K562 (cell line): ENCODE measurements around the gene UBE2Q1. TPM values are rescaled to one million over a fixed set of nuclear protein-coding genes. Genes with fewer than 3 reads are reported as not detected.
A peak's percentile ranks its signal among the peaks of the same experiment; 100 is the strongest.

Experiments
- ATAC-seq: fragments of 200-7000 bp; cut with Tn5 transposase; 3 replicates; pipeline ENCODE4 v1.9.1; 2020; ENCODE audit warnings: moderate library complexity
- BruUV-seq: library from RNA; stranded (reverse); fragments of 400-500 nt; replicated peaks from 2 replicates; lab custom pipeline; 2021; lab: Mats Ljungman, UMichigan
- CTCF ChIA-PET: fragments of 300-600 bp; formaldehyde crosslinking; extraction: SDS; loops from one replicate; lab custom pipeline; 2021; ENCODE audit warnings: low intra/inter-chr PET ratio; lab: Yijun Ruan, JAX
- POLR2A ChIA-PET: fragments of 300-600, 350-650 bp; sonication (Branson Sonifier 250); formaldehyde crosslinking; extraction: SDS; loops from one replicate; lab custom pipeline; 2021; ENCODE audit warnings: antibody characterized with exemption, inconsistent platforms; lab: Yijun Ruan, JAX
- DNase-seq, 4 experiments: peaks; one replicate each; pipeline versions ENCODE4 v3.0.0 to v3.0.0-alpha.2; 2011 to 2018; ENCODE audit warnings: low spot score in 3 of 4, mixed read lengths in 3 of 4; ENCODE audit errors: extremely low read depth in 1 of 4
- FAIRE-seq: peaks from 2 replicates; lab custom pipeline; 2011; peaks lifted over from hg19 to GRCh38; lab: Jason Lieb, UNC
- H2AFZ ChIP-seq: 2 replicates; pipeline ENCODE4 v1.6.0; 2011; ENCODE audit warnings: low read depth, low read length, control low read depth, inconsistent platforms
- H3K27ac ChIP-seq: fragments of 200-600 bp; 3 replicates; pipeline ENCODE4 v1.8.0; 2011; ENCODE audit warnings: low read depth, mild to moderate bottlenecking, control low read depth, inconsistent platforms, low read length, moderate library complexity, mixed read lengths; ENCODE audit errors: extremely low read depth
- H3K27me3 ChIP-seq, 2 experiments: fragments of 300-600 bp in 1 of 2; 2 replicates in 1 of 2; 3 replicates in 1 of 2; pipeline versions ENCODE4 v1.6.0 to v1.8.0; 2011; ENCODE audit warnings: inconsistent platforms in 2 of 2, low read length in 2 of 2, mild to moderate bottlenecking in 1 of 2, mixed read lengths in 1 of 2, moderate library complexity in 1 of 2; ENCODE audit not compliant: control insufficient read depth in 2 of 2, insufficient read depth in 2 of 2
- H3K36me3 ChIP-seq: fragments of 300-600 bp; 3 replicates; pipeline ENCODE4 v1.8.0; 2011; ENCODE audit warnings: mild to moderate bottlenecking, low read length, inconsistent platforms; ENCODE audit not compliant: control insufficient read depth, insufficient read depth
- H3K4me1 ChIP-seq, 2 experiments: fragments of 200-600 bp in 1 of 2; replicated peaks in 1 of 2; 2 replicates in 1 of 2; 3 replicates in 1 of 2; pipeline versions ENCODE4 v1.5.1 to v1.8.0; 2011; ENCODE audit warnings: inconsistent platforms in 2 of 2, low read length in 2 of 2, mild to moderate bottlenecking in 1 of 2, mixed read lengths in 1 of 2, moderate library complexity in 1 of 2; ENCODE audit not compliant: control insufficient read depth in 2 of 2, insufficient read depth in 2 of 2
- H3K4me2 ChIP-seq: 2 replicates; pipeline ENCODE4 v1.6.1; 2011; ENCODE audit warnings: low read length, control low read depth, inconsistent platforms, mixed read lengths; ENCODE audit not compliant: insufficient read depth
- H3K4me3 ChIP-seq: fragments of 200-600 bp; sonication (generic), shearing (Covaris generic); 2 replicates; pipeline ENCODE4 v1.5.1; 2016; ENCODE audit warnings: control low read depth, inconsistent platforms
- H3K79me2 ChIP-seq: fragments of 200-600 bp; 3 replicates; pipeline ENCODE4 v1.8.0; 2011; ENCODE audit warnings: low read length, inconsistent platforms; ENCODE audit not compliant: control insufficient read depth, insufficient read depth
- H3K9ac ChIP-seq, 2 experiments: 2 replicates each; pipeline versions ENCODE4 v1.6.0 to v1.6.1; 2011; ENCODE audit warnings: low read depth in 2 of 2, low read length in 2 of 2, control low read depth in 1 of 2, inconsistent platforms in 1 of 2, mild to moderate bottlenecking in 1 of 2, mixed read lengths in 1 of 2; ENCODE audit not compliant: insufficient read depth in 1 of 2
- H3K9me1 ChIP-seq: one replicate; pipeline ENCODE4 v1.6.0; 2011; ENCODE audit warnings: inconsistent platforms, mild to moderate bottlenecking, low read length, moderate library complexity; ENCODE audit not compliant: control insufficient read depth, insufficient read depth
- H3K9me3 ChIP-seq: replicated peaks from 2 replicates; pipeline ENCODE4 v1.5.1; 2011; ENCODE audit warnings: low read depth, low read length, inconsistent platforms; ENCODE audit not compliant: control insufficient read depth, insufficient read depth
- H4K20me1 ChIP-seq: replicated peaks from 2 replicates; pipeline ENCODE4 v1.6.1; 2011; ENCODE audit warnings: low read length, inconsistent platforms, mixed read lengths; ENCODE audit not compliant: control insufficient read depth, insufficient read depth
- GATA2 ChIP-seq: sonication (generic); formaldehyde crosslinking; IDR thresholded peaks from 2 replicates; pipeline ENCODE4 v1.4.0; 2020; ENCODE audit warnings: mild to moderate bottlenecking, missing genetic modification reagents
- WGBS: fragments of 100-300 bp; shearing (Covaris generic); methylation state at CpG from one replicate; pipeline ENCODE4 v1.1.6; 2016; ENCODE audit warnings: low coverage, mixed read lengths; ENCODE audit not compliant: insufficient coverage; ENCODE audit errors: missing lambda C conversion rate; 5-methylcytosine and 5-hydroxymethylcytosine counted together
- in situ Hi-C: fragments of 300-500 bp; cut with MboI; formaldehyde crosslinking; loops from 4 replicates; pipeline ENCODE4 v1.15.0; 2018; ENCODE audit warnings: inconsistent platforms, mixed read lengths
- intact Hi-C: fragments of 100-400 bp; cut with micrococcal nuclease; formaldehyde crosslinking; loops from 2 replicates; pipeline ENCODE4 v1.14.2; 2022
- polyA plus RNA-seq, 8 experiments: library from polyadenylated mRNA; depleted of rRNA in 4 of 8; stranded (reverse) in 5 of 8; unstranded in 3 of 8; fragments of >200 nt; fragmentation: Nextera tagmentation in 2 of 8; fragmentation: Illumina TruSeq in 1 of 8; extraction: Ambion mirVana in 2 of 8; extraction: Trizol in 1 of 8; gene quantifications; 2 replicates each; pipeline versions ENCODE4 v1.2.1 to v1.2.3, GENCODE V29; 2011 to 2014; ENCODE audit warnings: inconsistent platforms in 1 of 8, missing spikeins in 1 of 8
- total RNA-seq, 7 experiments: library from RNA; depleted of rRNA in 6 of 7; stranded (reverse); fragments of >200 nt in 6 of 7; fragmentation: Illumina TruSeq in 2 of 7; extraction: Trizol in 2 of 7; gene quantifications; 2 replicates each; pipeline versions ENCODE4 v1.2.1 to v1.2.3, GENCODE V29; 2011 to 2021; ENCODE audit warnings: low replicate concordance in 1 of 7
- TF ChIP-seq, protein P1 (sequence below): sonication (generic); formaldehyde crosslinking; IDR thresholded peaks from 2 replicates; pipeline ENCODE4 v1.8.1; 2023; ENCODE audit warnings: mild to moderate bottlenecking, missing genetic modification reagents

UBE2Q1 gene
- total and polyA plus RNA-seq, 9 of the 15 experiments (the other 6 are each of a cell fraction or from before 2014, with no cell fraction given) = 8.0 to 58.8 (median 27.6) TPM

- Histone ChIP-seq H3K79me2 (no peaks in the 10 kb centered on the region), H2AFZ (no peak overlapping the region), H3K9me1 (no peaks in the 10 kb centered on the region), H3K9ac (no peak overlapping the region), H3K36me3 (no peaks in the 10 kb centered on the region), H3K27ac (no peak overlapping the region), H3K4me2 (no peak overlapping the region), H3K4me1 (peaks cover 0 to 7% of the 10 kb centered on the region in 2 experiments; a peak in 1 of 5 replicates), H3K27me3 (peaks cover 24 to 35% of the 10 kb centered on the region in 2 experiments), H3K4me3 (no peak overlapping the region), H3K9me3 (peaks cover 1% of the 10 kb centered on the region; the same call in 1 of the 2 replicates), H4K20me1 (no peaks in the 10 kb centered on the region)
- in situ Hi-C loops = no loop called here
- BruUV-seq = no TSS peak
- FAIRE-seq = no peak
- 90% methylated on average over 17 of the region's 43 CpGs for WGBS
- CTCF ChIA-PET = no interaction called here
- DNase-seq = no peak
- intact Hi-C loops = no loop called here
- ATAC-seq = no peak
- POLR2A ChIA-PET = no interaction called here
- TF ChIP-seq, protein P1, sequence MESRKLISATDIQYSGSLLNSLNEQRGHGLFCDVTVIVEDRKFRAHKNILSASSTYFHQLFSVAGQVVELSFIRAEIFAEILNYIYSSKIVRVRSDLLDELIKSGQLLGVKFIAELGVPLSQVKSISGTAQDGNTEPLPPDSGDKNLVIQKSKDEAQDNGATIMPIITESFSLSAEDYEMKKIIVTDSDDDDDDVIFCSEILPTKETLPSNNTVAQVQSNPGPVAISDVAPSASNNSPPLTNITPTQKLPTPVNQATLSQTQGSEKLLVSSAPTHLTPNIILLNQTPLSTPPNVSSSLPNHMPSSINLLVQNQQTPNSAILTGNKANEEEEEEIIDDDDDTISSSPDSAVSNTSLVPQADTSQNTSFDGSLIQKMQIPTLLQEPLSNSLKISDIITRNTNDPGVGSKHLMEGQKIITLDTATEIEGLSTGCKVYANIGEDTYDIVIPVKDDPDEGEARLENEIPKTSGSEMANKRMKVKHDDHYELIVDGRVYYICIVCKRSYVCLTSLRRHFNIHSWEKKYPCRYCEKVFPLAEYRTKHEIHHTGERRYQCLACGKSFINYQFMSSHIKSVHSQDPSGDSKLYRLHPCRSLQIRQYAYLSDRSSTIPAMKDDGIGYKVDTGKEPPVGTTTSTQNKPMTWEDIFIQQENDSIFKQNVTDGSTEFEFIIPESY (CRISPR knock-in tag) = peak; percentile 9; the same call in 1 of the 2 replicates
- TF ChIP-seq GATA2 (CRISPR knock-in tag) = no peak
- TF ChIP-seq, all 486 proteins: peak for 1
Observed at GRCh38 chr1:154502744-154503115, 55.7 kb downstream of the UBE2Q1 start.
